HepG2 (cell line): Measurements from ENCODE around the gene ADCK2. TPM values are rescaled to one million over a fixed set of nuclear protein-coding genes. Genes with fewer than 3 reads are reported as not detected.

Experiments
- ARID5B ChIP-seq: IDR thresholded peaks from 2 replicates; pipeline ENCODE4 v1.4.0; 2020; ENCODE audit warnings: mild to moderate bottlenecking, missing genetic modification reagents
- E2F2 ChIP-seq: sonication (generic); formaldehyde crosslinking; IDR thresholded peaks from 2 replicates; pipeline ENCODE4 v1.4.0; 2020; ENCODE audit warnings: missing genetic modification reagents, borderline replicate concordance
- ETV6 ChIP-seq: sonication (generic); formaldehyde crosslinking; conservative IDR thresholded peaks from 2 replicates; pipeline ENCODE4 v1.4.0; 2020; ENCODE audit warnings: missing genetic modification reagents
- FOXA3 ChIP-seq: IDR thresholded peaks from 2 replicates; pipeline ENCODE4 v1.6.1; 2016; ENCODE audit warnings: missing genetic modification reagents, missing compliant biosample characterization
- IKZF5 ChIP-seq: IDR thresholded peaks from 2 replicates; pipeline ENCODE4 v1.6.1; 2018; ENCODE audit warnings: missing genetic modification reagents, mild to moderate bottlenecking, missing compliant biosample characterization
- LRRFIP1 ChIP-seq: sonication (generic); formaldehyde crosslinking; conservative IDR thresholded peaks from 2 replicates; pipeline ENCODE4 v1.4.0; 2020; ENCODE audit warnings: missing genetic modification reagents
- MBNL3 ChIP-seq: fragments of 250-450 bp; sonication (Bioruptor Pico); conservative IDR thresholded peaks from 2 replicates; pipeline ENCODE4 v1.8.0; 2022; ENCODE audit warnings: mild to moderate bottlenecking, inconsistent platforms
- MYPOP ChIP-seq: sonication (generic); formaldehyde crosslinking; IDR thresholded peaks from 2 replicates; pipeline ENCODE4 v1.8.1; 2023; ENCODE audit warnings: mild to moderate bottlenecking, moderate library complexity, missing genetic modification reagents
- NR2C2 ChIP-seq: sonication (generic); formaldehyde crosslinking; IDR thresholded peaks from 2 replicates; pipeline ENCODE4 v1.4.0; 2020; ENCODE audit warnings: missing genetic modification reagents, mild to moderate bottlenecking, moderate library complexity, borderline replicate concordance
- NR2F1 ChIP-seq, 2 experiments: fragments of 450-650 bp in 1 of 2; formaldehyde crosslinking in 1 of 2; IDR thresholded peaks; 2 replicates each; pipeline versions ENCODE4 v1.5.0 to v1.6.1; 2016 to 2020; ENCODE audit warnings: mild to moderate bottlenecking in 1 of 2, missing compliant biosample characterization in 1 of 2, missing genetic modification reagents in 1 of 2, moderate library complexity in 1 of 2
- PATZ1 ChIP-seq: sonication (generic); formaldehyde crosslinking; IDR thresholded peaks from 2 replicates; pipeline ENCODE4 v1.4.0; 2020; ENCODE audit warnings: missing genetic modification reagents
- SOX5 ChIP-seq: IDR thresholded peaks from 2 replicates; pipeline ENCODE4 v1.6.1; 2016; ENCODE audit warnings: borderline replicate concordance
- ZBTB25 ChIP-seq: IDR thresholded peaks from 2 replicates; pipeline ENCODE4 v1.6.1; 2018; ENCODE audit warnings: missing genetic modification reagents
- ZNF331 ChIP-seq: sonication (generic); formaldehyde crosslinking; IDR thresholded peaks from 2 replicates; pipeline ENCODE4 v1.4.0; 2020; ENCODE audit warnings: missing genetic modification reagents
- ZNF44 ChIP-seq: sonication (generic); formaldehyde crosslinking; IDR thresholded peaks from 2 replicates; pipeline ENCODE4 v1.5.1; 2020; ENCODE audit warnings: mild to moderate bottlenecking, missing genetic modification reagents
- ZNF766 ChIP-seq: sonication (generic); formaldehyde crosslinking; IDR thresholded peaks from 2 replicates; pipeline ENCODE4 v1.5.0; 2020; ENCODE audit warnings: missing genetic modification reagents, borderline replicate concordance
- polyA plus RNA-seq, 8 experiments: library from polyadenylated mRNA; depleted of rRNA in 3 of 8; stranded (reverse) in 7 of 8; unstranded in 1 of 8; fragments of >200 nt; fragmentation: Illumina TruSeq in 4 of 8; extraction: Trizol in 4 of 8; gene quantifications; 2 replicates each; pipeline versions ENCODE4 v1.2.1 to v1.2.3, GENCODE V29; 2011 to 2016; ENCODE audit warnings: low read depth in 4 of 8, missing spikeins in 1 of 8, mixed read lengths in 1 of 8; ENCODE audit not compliant: insufficient read depth in 1 of 8
- total RNA-seq, 5 experiments: library from RNA; depleted of rRNA; stranded (reverse); fragments of >200 nt; fragmentation: Illumina TruSeq; extraction: Trizol; gene quantifications; 2 replicates each; pipeline ENCODE4 v1.2.3, GENCODE V29; 2016; ENCODE audit warnings: low read depth in 1 of 5

ADCK2 gene
- total and polyA plus RNA-seq, 2 of the 13 experiments (the other 11 are each of a cell fraction or from before 2014, with no cell fraction given), result 8.6 to 18.8 TPM

- TF ChIP-seq ZNF331 (CRISPR knock-in tag) (0 out of 2 replicates have a peak, but pooled peaks have one; percentile 39), PATZ1 (peak; percentile 69), NR2F1 (CRISPR knock-in tag; IDR thresholded peaks at IDR 0.05) (peak; percentile 49 to 66; a peak in 3 of 4 replicates), IKZF5 (0 out of 2 replicates have a peak, but pooled peaks have one; percentile 24), E2F2 (CRISPR knock-in tag) (no peak), MYPOP (CRISPR knock-in tag) (no peak), ETV6 (CRISPR knock-in tag) (no peak), ARID5B (CRISPR knock-in tag) (peak; percentile 70), ZBTB25 (no peak), LRRFIP1 (no peak), FOXA3 (CRISPR knock-in tag) (peak; percentile 41; the same call in 1 of the 2 replicates), SOX5 (0 out of 2 replicates have a peak, but pooled peaks have one; percentile 33), NR2C2 (CRISPR knock-in tag) (peak; percentile 52; the same call in 1 of the 2 replicates), MBNL3 (CRISPR knock-in tag) (no peak), ZNF44 (CRISPR knock-in tag) (no peak), ZNF766 (CRISPR knock-in tag) (0 out of 2 replicates have a peak, but pooled peaks have one; percentile 33)
Observed at GRCh38 chr7:140744005-140744404, 71.3 kb downstream of the ADCK2 start (continued).
